HEK293 (cell line): ENCODE data around the gene CATSPER1.
A peak's percentile ranks its signal among the peaks of the same experiment; 100 is the strongest.

Source experiments
- CTCF ChIA-PET: fragments of 350-600 bp; formaldehyde crosslinking; extraction: SDS; loops from one replicate; lab custom pipeline; 2021; ENCODE audit warnings: antibody characterized with exemption; lab: Yijun Ruan, JAX
- POLR2A ChIA-PET: fragments of 300-600 bp; formaldehyde crosslinking; extraction: SDS; loops from one replicate; lab custom pipeline; 2020; ENCODE audit warnings: antibody characterized with exemption, inconsistent platforms; lab: Yijun Ruan, JAX
- H3K27ac ChIP-seq: fragments of 200-500 bp; sonication (Bioruptor generic); 2 replicates; pipeline ENCODE4 v1.5.1; 2014; ENCODE audit warnings: low read depth, low read length, control low read depth, inconsistent platforms; ENCODE audit errors: extremely low read depth
- H3K36me3 ChIP-seq, 2 experiments: fragments of 200-500 bp in 1 of 2; sonication (Bioruptor generic) in 1 of 2; 1 replicate in 1 of 2; 2 replicates in 1 of 2; pipeline ENCODE4 v1.5.1; 2014 to 2017; ENCODE audit warnings: inconsistent platforms in 2 of 2, low read length in 2 of 2; ENCODE audit not compliant: control insufficient read depth in 2 of 2, insufficient read depth in 1 of 2
- H3K4me1 ChIP-seq: fragments of 200-500 bp; sonication (Bioruptor generic); 2 replicates; pipeline ENCODE4 v1.5.1; 2014; ENCODE audit warnings: mild to moderate bottlenecking, low read length, inconsistent platforms; ENCODE audit not compliant: control insufficient read depth, insufficient read depth
- H3K4me3 ChIP-seq: 2 replicates; pipeline ENCODE4 v1.5.1; 2011; ENCODE audit warnings: low read depth, mild to moderate bottlenecking, control low read depth, low read length, moderate library complexity
- H3K9me3 ChIP-seq: fragments of 200-500 bp; sonication (Bioruptor generic); 2 replicates; pipeline ENCODE4 v1.5.1; 2014; ENCODE audit warnings: low read depth, low read length, inconsistent platforms; ENCODE audit not compliant: control insufficient read depth, insufficient read depth
- ELK4 ChIP-seq: IDR thresholded peaks from 2 replicates; pipeline ENCODE4 v1.6.1; 2011; ENCODE audit warnings: mild to moderate bottlenecking, low read depth, low read length, borderline replicate concordance
- PRDM10 ChIP-seq: fragments of 450-650 bp; formaldehyde crosslinking; IDR thresholded peaks from 2 replicates; pipeline ENCODE4 v1.5.1; 2016; ENCODE audit warnings: missing biosample characterization, missing genetic modification characterization
- PRDM4 ChIP-seq: fragments of 450-650 bp; formaldehyde crosslinking; IDR thresholded peaks from 2 replicates; pipeline ENCODE4 v1.5.1; 2017; ENCODE audit warnings: missing biosample characterization, missing genetic modification characterization
- ZBTB10 ChIP-seq: fragments of 450-650 bp; formaldehyde crosslinking; IDR thresholded peaks from 2 replicates; pipeline ENCODE4 v1.5.1; 2016; ENCODE audit warnings: missing biosample characterization, missing genetic modification characterization
- ZNF121 ChIP-seq: fragments of 450-650 bp; formaldehyde crosslinking; IDR thresholded peaks from 2 replicates; pipeline ENCODE4 v1.5.1; 2016; ENCODE audit warnings: missing biosample characterization, missing genetic modification characterization
- ZNF2 ChIP-seq: fragments of 450-650 bp; formaldehyde crosslinking; IDR thresholded peaks from 2 replicates; pipeline ENCODE4 v1.5.1; 2016; ENCODE audit warnings: missing biosample characterization, missing genetic modification characterization
- ZNF23 ChIP-seq: fragments of 450-650 bp; formaldehyde crosslinking; IDR thresholded peaks from 2 replicates; pipeline ENCODE4 v1.5.1; 2016; ENCODE audit warnings: missing biosample characterization, missing genetic modification characterization, borderline replicate concordance
- ZNF416 ChIP-seq: fragments of 450-650 bp; formaldehyde crosslinking; IDR thresholded peaks from 2 replicates; pipeline ENCODE4 v1.5.1; 2016; ENCODE audit warnings: missing biosample characterization, missing genetic modification characterization
- ZNF433 ChIP-seq: fragments of 450-650 bp; formaldehyde crosslinking; IDR thresholded peaks from 2 replicates; pipeline ENCODE4 v1.5.1; 2016; ENCODE audit warnings: missing biosample characterization, missing genetic modification characterization, low read depth
- ZNF473 ChIP-seq: fragments of 450-650 bp; formaldehyde crosslinking; IDR thresholded peaks from 2 replicates; pipeline ENCODE4 v1.5.1; 2017; ENCODE audit warnings: missing biosample characterization, missing genetic modification characterization
- ZNF48 ChIP-seq: fragments of 450-650 bp; formaldehyde crosslinking; IDR thresholded peaks from 2 replicates; pipeline ENCODE4 v1.5.1; 2016; ENCODE audit warnings: missing biosample characterization, missing genetic modification characterization
- ZNF580 ChIP-seq: fragments of 450-650 bp; formaldehyde crosslinking; IDR thresholded peaks from 2 replicates; pipeline ENCODE4 v1.5.1; 2016; ENCODE audit warnings: missing biosample characterization, missing genetic modification characterization
- ZNF623 ChIP-seq: fragments of 450-650 bp; formaldehyde crosslinking; IDR thresholded peaks from 2 replicates; pipeline ENCODE4 v1.5.1; 2016; ENCODE audit warnings: missing biosample characterization, missing genetic modification characterization
- ZNF677 ChIP-seq: fragments of 450-650 bp; IDR thresholded peaks from 2 replicates; pipeline ENCODE4 v1.5.0; 2018; ENCODE audit warnings: missing biosample characterization, mild to moderate bottlenecking, missing genetic modification characterization, moderate library complexity
- ZNF701 ChIP-seq: fragments of 450-650 bp; formaldehyde crosslinking; IDR thresholded peaks from 2 replicates; pipeline ENCODE4 v1.5.1; 2016; ENCODE audit warnings: missing biosample characterization, missing genetic modification characterization
- ZNF830 ChIP-seq: fragments of 450-650 bp; IDR thresholded peaks from 2 replicates; pipeline ENCODE4 v1.5.0; 2018; ENCODE audit warnings: missing biosample characterization, missing genetic modification characterization, low read depth, mild to moderate bottlenecking, moderate library complexity
- ZNF837 ChIP-seq: fragments of 450-650 bp; formaldehyde crosslinking; IDR thresholded peaks from 2 replicates; pipeline ENCODE4 v1.5.1; 2016; ENCODE audit warnings: missing biosample characterization, missing genetic modification characterization
- ZSCAN4 ChIP-seq: fragments of 450-650 bp; formaldehyde crosslinking; IDR thresholded peaks from 2 replicates; pipeline ENCODE4 v1.5.1; 2017; ENCODE audit warnings: missing biosample characterization, missing genetic modification characterization
- ZXDB ChIP-seq: fragments of 450-650 bp; formaldehyde crosslinking; IDR thresholded peaks from 2 replicates; pipeline ENCODE4 v1.5.1; 2016; ENCODE audit warnings: missing biosample characterization, missing genetic modification characterization

The CATSPER1 gene

GRCh38 chr11:66064571-66064970, 38.3 kb upstream of the CATSPER1 start:
- no peak overlapping the region for H3K4me3 ChIP-seq
- CTCF ChIA-PET, result interaction anchor here (1.4 to 5.4 kb wide), 3 partner anchors 8 to 70 kb away, joined by 4 to 61 read pairs (median 7); no protein-coding TSS in a partner anchor
- H3K4me1 ChIP-seq, result no peaks in the 10 kb centered on the region
- no peaks in the 10 kb centered on the region for H3K9me3 ChIP-seq
- TF ChIP-seq ZNF121, result peak; percentile 40; the same call in 1 of the 2 replicates
- TF ChIP-seq ZNF580 (tag by site-specific recombination), result no peak
- TF ChIP-seq ZNF473 (tag by site-specific recombination), result no peak
- TF ChIP-seq ZNF2 (tag by site-specific recombination), result no peak
- no peak for TF ChIP-seq ZNF416 (tag by site-specific recombination)
- POLR2A ChIA-PET, result interaction anchor here (1.5 kb wide), 1 partner anchor 12 kb away, joined by 5 read pairs; the partner anchor contains the start of gene SF3B2
- peaks cover 31 to 95% of the 10 kb centered on the region in 2 experiments for H3K36me3 ChIP-seq
- no peak overlapping the region for H3K27ac ChIP-seq

GRCh38 chr11:66063900-66064299, 37.6 kb upstream of the CATSPER1 start:
- Histone ChIP-seq H3K27ac (no peak overlapping the region), H3K4me1 (no peaks in the 10 kb centered on the region), H3K9me3 (no peaks in the 10 kb centered on the region), H3K36me3 (peaks cover 31 to 96% of the 10 kb centered on the region in 2 experiments), H3K4me3 (no peak overlapping the region)
- ChIA-PET POLR2A (interaction anchor here (2.1 to 2.6 kb wide), 2 partner anchors 11 to 12 kb away, joined by 5 to 7 read pairs; partner anchors contain the start of gene SF3B2), CTCF (interaction anchor here (1.6 to 2.4 kb wide), 3 partner anchors 18 to 73 kb away, joined by 3 to 12 read pairs (median 7); no protein-coding TSS in a partner anchor)
- peak; percentile 30; the same call in 1 of the 2 replicates for TF ChIP-seq PRDM10 (tag by site-specific recombination)
- no peak for TF ChIP-seq ZNF701 (tag by site-specific recombination)
- TF ChIP-seq ZNF623 (tag by site-specific recombination), result peak; percentile 88

GRCh38 chr11:66062408-66062807, 36.1 kb upstream of the CATSPER1 start:
- Histone ChIP-seq H3K27ac (no peak overlapping the region), H3K9me3 (no peaks in the 10 kb centered on the region), H3K4me1 (no peaks in the 10 kb centered on the region), H3K36me3 (peaks cover 42 to 95% of the 10 kb centered on the region in 2 experiments), H3K4me3 (no peak overlapping the region)
- CTCF ChIA-PET, result interaction anchor here (0.6 to 2.4 kb wide), 6 partner anchors 10 to 224 kb away, joined by 3 to 12 read pairs (median 4); partner anchors contain the start of gene SF3B2
- POLR2A ChIA-PET, result interaction anchor here (2.1 to 2.6 kb wide), 2 partner anchors 9 to 11 kb away, joined by 5 to 7 read pairs; partner anchors contain the start of gene SF3B2
- TF ChIP-seq ZNF677, result no peak
- no peak for TF ChIP-seq ZSCAN4
- no peak for TF ChIP-seq ELK4
- no peak for TF ChIP-seq ZNF121
- TF ChIP-seq ZNF23 (tag by site-specific recombination), result no peak
- no peak for TF ChIP-seq ZNF830
- no peak for TF ChIP-seq ZXDB (tag by site-specific recombination)
- no peak for TF ChIP-seq ZNF837 (tag by site-specific recombination)
- no peak for TF ChIP-seq ZBTB10
- no peak for TF ChIP-seq ZNF433 (tag by site-specific recombination)
- no peak for TF ChIP-seq PRDM4 (tag by site-specific recombination)
- no peak for TF ChIP-seq ZNF48 (tag by site-specific recombination)
